ENCODE measurements around the gene PPM1J.

Gene PPM1J

DNA sequence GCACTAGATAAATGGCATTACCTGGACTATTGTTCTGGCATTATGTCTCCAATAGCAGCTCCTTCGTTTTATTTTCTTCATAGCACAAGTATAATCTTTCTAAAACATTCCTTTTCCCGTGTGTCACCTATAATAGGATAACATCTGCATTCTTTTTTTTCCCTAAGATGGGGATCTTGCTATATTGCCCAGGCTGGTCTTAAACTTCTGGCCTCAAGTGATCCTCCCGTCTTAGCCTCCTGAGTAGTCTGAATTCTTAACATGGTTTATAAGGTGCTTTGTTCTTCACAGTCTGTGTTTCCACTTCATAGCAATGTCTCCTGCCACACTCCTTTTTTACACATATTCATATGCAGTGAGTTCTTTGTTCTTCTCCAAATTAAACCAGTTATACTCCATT is 49.3 kb downstream of the PPM1J start:
- Histone ChIP-seq H3K4me1 (ENCODE audit: control insufficient read depth in 1 of 2, insufficient read depth in 1 of 2, low read depth in 1 of 2, low read length in 1 of 2) (peaks cover 0 to 7% of the 10 kb centered on the region in 2 experiments), H3K27me3 (no peaks in the 10 kb centered on the region), H3K9me3 (no peaks in the 10 kb centered on the region), H3K4me3 (ENCODE audit: low read depth in 1 of 2, low read length in 1 of 2) (no peak overlapping the region), H3K36me3 (peaks cover 100% of the 10 kb centered on the region), H3K27ac (peak overlapping the region; percentile 15)
- TF ChIP-seq CTCF (IDR thresholded peaks at IDR 0.05) = no peak

Data from neutrophil (primary cell).